T-helper 2 cell treated with Interferon-gamma antibody and Interleukin-4, amounts not matched to agents 100 ng/mL and 5 ng/mL, for 36 hours (primary cell): Measurements from ENCODE around the gene TRIM7. TPM values are rescaled to one million over a fixed set of nuclear protein-coding genes. Genes with fewer than 3 reads are reported as not detected.
"Not testable (repeated sequence)": the region's sequence is repeated elsewhere in the genome, so short reads cannot be mapped to it uniquely, and the experiment has no call there.

ENCODE experiments used
- intact Hi-C: fragments of 100-400 bp; cut with micrococcal nuclease; formaldehyde crosslinking; loops from one replicate; pipeline ENCODE4 v1.15.1; 2023
- total RNA-seq: library from RNA; stranded (reverse); gene quantifications from 2 replicates; pipeline ENCODE4 v1.2.3, GENCODE V29; 2022

Gene TRIM7
- total RNA-seq, 1 donor from 2014 or later: 0.66 TPM

DNA sequence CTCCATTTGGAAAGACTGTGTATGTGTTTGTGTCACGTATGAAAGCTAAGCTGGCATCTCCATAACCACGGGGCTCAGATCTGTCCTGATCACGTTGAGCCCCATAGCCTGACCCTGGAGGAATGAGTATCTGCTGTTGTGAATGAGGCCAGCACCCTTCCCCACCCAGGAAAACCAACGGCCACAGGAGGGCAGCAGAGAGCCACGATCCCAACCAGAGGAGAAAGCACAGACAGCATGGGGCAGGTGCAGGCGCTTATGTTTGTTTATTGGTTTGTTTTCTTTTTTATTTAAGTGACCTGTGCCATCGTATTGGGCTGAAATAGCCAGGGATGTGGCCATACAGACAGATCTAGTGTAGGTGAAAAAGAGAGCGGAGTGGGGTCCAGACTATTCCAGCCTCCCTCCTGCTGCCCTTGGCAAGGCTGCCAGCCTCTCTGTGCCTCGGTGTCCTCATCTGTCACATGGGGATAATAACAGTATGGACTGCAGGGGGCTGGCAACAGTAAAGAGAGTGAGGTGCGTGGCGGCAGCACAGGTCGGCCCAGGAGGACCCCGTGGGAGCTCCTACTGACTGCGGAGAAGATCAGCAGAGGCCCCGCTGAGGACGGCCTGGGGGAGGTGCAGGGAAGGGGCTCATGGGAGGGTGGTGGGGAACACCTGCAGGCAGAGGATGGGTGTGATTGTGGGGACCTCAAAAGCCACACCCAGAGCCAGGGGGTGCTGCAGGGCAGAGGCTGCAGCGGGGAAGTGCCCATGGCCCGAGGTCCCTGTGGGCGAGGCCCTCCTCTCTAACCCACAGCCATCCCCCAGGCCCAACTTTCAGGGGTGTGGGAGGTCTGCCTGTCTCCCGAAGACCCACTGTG, 45.5 kb downstream of the TRIM7 start:
- intact Hi-C loops: loop anchor here (1.0 to 5.0 kb wide), 6 partner anchors 23 to 867 kb away; partner anchors contain the start of genes MAPK9, MGAT1, TRIM41 and ZFP62

- intact Hi-C loops: loop anchor here (1.0 kb wide), 1 partner anchor 23 kb away; no protein-coding TSS in a partner anchor
Measured at GRCh38 chr5:181158869-181159268, 46.1 kb downstream of the TRIM7 start.

DNA sequence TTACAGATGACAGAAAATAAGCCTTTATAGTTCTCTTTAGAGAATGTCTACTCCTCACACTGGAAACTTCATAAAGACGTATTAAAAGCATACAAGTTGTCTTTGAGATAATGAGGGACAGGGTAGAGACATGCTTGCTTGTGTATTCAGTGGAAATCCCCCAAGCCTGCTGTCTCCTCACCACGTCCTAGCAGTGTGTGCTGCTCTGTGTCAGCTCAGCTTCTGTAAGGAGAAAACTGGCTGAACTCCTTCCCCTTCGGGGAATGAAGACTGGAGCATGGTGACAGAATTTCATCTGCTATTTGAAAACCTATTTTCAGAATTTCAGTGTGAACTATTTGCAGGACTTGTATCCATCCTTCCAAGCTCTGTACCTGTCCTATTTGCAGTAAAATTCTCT, 48.2 kb downstream of the TRIM7 start:
- intact Hi-C loops: no loop called here

DNA sequence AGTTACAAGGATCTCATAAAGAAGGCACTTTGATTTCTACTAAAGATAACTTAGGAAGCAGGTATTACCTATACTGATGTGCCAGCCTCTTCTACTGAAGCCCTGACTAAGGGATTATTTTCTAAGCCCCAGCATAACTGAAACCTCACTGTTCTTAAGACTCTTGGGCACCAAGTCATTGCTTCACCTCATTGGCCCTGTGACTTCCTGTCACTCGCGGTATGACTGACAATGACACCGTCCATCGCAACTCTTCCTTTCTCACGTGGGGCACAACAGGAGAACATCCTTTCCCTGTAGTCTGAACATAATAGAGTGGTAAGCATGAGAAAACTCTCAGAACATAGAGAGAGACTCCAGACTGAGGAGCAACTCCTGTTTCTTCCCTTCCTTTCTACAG, 51.2 kb downstream of the TRIM7 start:
- intact Hi-C loops: no loop called here

GRCh38 chr5:181152406-181152805, 52.6 kb downstream of the TRIM7 start:
- intact Hi-C loops: no loop called here

DNA sequence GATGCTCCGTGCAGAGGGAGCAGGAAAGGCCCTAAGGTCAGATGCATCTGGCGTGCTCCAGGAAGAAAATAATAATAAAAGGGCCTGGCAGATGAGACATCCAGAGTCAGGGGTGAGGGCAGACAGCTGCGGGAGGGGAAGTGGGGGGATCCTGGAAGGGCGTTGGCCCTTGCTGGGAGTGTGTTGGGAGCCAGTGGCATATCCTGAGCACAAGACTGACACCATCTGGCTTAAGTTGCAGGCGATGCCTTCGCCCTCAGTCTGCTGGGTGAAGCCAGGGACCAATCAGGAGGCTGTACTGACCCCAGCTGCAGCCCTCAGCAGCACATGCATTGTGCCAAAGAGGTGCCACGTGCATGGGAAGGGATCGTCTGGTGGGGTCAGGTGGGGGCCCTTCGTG, 53.9 kb downstream of the TRIM7 start:
- intact Hi-C loops: no loop called here

DNA sequence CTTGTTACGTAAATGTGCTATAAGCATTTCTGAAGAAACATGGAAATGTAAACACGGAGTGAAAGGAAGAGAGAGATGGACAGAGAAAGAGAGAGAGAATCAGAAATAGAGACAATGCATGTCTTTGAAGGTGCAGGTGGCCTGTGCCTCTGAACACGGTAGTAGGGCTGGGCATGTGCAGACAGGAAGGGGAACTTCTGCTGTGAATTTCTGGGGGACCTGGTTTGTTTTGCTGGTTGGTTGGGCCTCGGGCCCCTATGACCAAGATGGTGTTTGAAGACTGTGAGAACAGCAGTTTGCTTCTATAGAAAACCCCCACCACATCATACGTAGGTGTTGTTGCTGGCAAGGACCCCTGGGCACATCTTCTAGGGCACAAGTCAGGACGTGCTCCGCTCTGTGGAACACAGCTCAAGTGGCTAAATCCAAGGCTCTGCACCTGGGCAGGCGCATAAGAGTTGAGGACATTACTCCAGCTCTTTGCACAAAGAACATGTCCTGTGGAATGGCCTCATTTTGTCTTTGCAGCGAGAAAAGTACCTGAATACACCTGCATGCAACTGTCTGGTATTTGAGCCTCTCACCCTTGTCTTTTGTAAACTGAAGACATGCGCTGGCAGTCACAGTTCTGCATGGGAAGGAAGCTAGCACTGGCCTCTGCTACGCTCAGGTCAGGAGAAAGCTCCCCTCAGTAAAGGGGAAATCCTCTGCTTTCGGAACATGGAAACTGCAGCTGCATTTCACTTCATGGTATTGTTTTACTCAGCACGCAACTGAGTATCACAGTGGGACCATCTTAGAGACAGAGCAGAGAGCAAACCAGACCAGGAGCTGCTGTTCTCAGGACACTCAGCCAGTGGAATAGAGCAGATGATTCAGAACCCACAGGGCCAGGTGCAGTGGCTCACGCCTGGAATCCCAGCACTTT, 54.9 kb downstream of the TRIM7 start:
- intact Hi-C loops: no loop called here

DNA sequence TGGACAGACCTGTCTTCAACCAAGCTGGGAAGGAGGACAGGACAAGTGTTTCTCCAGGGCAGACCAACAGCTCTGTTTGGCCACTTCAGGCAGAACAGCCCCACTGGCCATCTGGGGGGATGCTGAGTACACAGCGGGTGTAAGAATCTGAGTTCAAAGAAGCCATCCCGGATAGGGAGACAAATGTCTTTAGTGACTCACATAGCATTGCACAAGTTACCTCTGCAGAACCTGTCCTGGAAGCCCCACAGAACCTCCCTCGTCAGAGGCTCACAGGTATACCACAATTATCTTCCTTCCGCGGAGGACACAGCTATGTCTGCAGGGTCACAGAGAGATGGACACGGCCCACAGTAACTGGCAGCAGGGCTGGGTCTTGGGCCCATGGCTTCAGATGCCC, 55.6 kb downstream of the TRIM7 start:
- intact Hi-C loops: no loop called here

- intact Hi-C loops: not testable (repeated sequence)
Measured at GRCh38 chr5:181146927-181147636, 57.9 kb downstream of the TRIM7 start, which contains the start of gene OR2V2. OR2V2 (plus strand) TSS chr5:181147586; CDS start chr5:181154943, 7,357 bp downstream.

GRCh38 chr5:181145133-181145532, 59.9 kb downstream of the TRIM7 start:
- intact Hi-C loops: no loop called here

Other genes with a start within 250 kb of the TRIM7 start
- gene BTNL3, start 216.3 kb downstream of the TRIM7 start, total RNA-seq: not detected in 2 replicates
- gene BTNL9, start 164.9 kb downstream of the TRIM7 start, total RNA-seq: not detected in 2 replicates
- not detected in 2 replicates for gene OR2V1, start 74.0 kb downstream of the TRIM7 start, total RNA-seq
- not detected in 2 replicates for gene OR2V2, start 57.6 kb downstream of the TRIM7 start, total RNA-seq
- 34.6 and 38.5 TPM in 2 replicates for gene TRIM41, start 18.1 kb upstream of the TRIM7 start, total RNA-seq
- gene RACK1, start 38.7 kb upstream of the TRIM7 start, total RNA-seq: 1,850 and 1,865 TPM in 2 replicates
- gene TRIM52, start 55.9 kb upstream of the TRIM7 start, total RNA-seq: 20.7 and 22.8 TPM in 2 replicates
- not detected in 2 replicates for gene OR4F3, start 162.1 kb upstream of the TRIM7 start, total RNA-seq